Ishikawa (cell line): ENCODE data around the gene MRPL43.

ENCODE experiments used
- CEBPB ChIP-seq: IDR thresholded peaks from 2 replicates; pipeline ENCODE4 v1.6.1; 2012
- CREB1 ChIP-seq: IDR thresholded peaks from 2 replicates; pipeline ENCODE4 v1.6.1; 2012; ENCODE audit warnings: low read depth
- EP300 ChIP-seq: IDR thresholded peaks from 2 replicates; pipeline ENCODE4 v1.6.1; 2012; ENCODE audit warnings: borderline replicate concordance
- NFIC ChIP-seq: IDR thresholded peaks from 2 replicates; pipeline ENCODE4 v1.6.1; 2012
- YY1 ChIP-seq: IDR thresholded peaks from 2 replicates; pipeline ENCODE4 v1.6.1; 2012; ENCODE audit warnings: low read depth
- ZBTB7A ChIP-seq: IDR thresholded peaks from 2 replicates; pipeline ENCODE4 v1.6.1; 2012; ENCODE audit warnings: low read depth
- TF ChIP-seq, protein P1 (sequence below): IDR thresholded peaks from 2 replicates; pipeline ENCODE4 v1.6.1; 2012

DNA sequence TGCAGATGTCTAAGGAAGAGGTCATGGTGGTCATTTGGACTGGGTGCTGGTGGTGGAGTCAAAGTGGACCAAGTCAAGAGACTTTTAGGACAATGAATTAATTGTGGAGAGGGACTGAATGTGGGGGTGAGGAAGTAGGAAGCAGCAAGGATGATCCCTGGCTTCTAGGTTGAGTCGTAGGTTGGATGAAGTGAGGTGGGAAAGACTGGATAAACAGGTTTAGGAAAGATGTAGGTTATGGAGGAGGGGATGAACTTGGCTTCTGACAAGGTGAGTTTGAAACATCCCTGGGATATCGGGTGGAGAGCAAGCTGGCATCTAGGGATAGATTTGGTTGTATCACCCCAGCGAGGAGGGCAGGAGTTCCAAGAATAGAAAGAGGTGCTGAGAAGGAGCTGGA is 10.4 kb downstream of the MRPL43 start:
- TF ChIP-seq CREB1 (no peak), CEBPB (no peak), NFIC (no peak), EP300 (no peak), ZBTB7A (no peak), YY1 (no peak)
- TF ChIP-seq, protein P1, sequence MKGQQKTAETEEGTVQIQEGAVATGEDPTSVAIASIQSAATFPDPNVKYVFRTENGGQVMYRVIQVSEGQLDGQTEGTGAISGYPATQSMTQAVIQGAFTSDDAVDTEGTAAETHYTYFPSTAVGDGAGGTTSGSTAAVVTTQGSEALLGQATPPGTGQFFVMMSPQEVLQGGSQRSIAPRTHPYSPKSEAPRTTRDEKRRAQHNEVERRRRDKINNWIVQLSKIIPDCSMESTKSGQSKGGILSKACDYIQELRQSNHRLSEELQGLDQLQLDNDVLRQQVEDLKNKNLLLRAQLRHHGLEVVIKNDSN, result no peak
